NCI-H146 treated with DMSO at 0.1 percent for 48 hours (cell line): ENCODE results near the gene KSR2.

Experiments used
- DNase-seq: peaks from one replicate; lab custom pipeline; 2025; ENCODE audit not compliant: unreplicated experiment; lab: John Stamatoyannopoulos, UW

The KSR2 gene

GRCh38 chr12:117507548-117507947 is 461.2 kb downstream of the KSR2 start:
- DNase-seq: peak; percentile 94

- no peak for DNase-seq
Observed at GRCh38 chr12:117506333-117506732, 462.5 kb downstream of the KSR2 start.

GRCh38 chr12:117502633-117503032 is 466.2 kb downstream of the KSR2 start:
- DNase-seq: no peak

- no peak for DNase-seq
Observed at GRCh38 chr12:117502233-117502632, 466.6 kb downstream of the KSR2 start.

DNA sequence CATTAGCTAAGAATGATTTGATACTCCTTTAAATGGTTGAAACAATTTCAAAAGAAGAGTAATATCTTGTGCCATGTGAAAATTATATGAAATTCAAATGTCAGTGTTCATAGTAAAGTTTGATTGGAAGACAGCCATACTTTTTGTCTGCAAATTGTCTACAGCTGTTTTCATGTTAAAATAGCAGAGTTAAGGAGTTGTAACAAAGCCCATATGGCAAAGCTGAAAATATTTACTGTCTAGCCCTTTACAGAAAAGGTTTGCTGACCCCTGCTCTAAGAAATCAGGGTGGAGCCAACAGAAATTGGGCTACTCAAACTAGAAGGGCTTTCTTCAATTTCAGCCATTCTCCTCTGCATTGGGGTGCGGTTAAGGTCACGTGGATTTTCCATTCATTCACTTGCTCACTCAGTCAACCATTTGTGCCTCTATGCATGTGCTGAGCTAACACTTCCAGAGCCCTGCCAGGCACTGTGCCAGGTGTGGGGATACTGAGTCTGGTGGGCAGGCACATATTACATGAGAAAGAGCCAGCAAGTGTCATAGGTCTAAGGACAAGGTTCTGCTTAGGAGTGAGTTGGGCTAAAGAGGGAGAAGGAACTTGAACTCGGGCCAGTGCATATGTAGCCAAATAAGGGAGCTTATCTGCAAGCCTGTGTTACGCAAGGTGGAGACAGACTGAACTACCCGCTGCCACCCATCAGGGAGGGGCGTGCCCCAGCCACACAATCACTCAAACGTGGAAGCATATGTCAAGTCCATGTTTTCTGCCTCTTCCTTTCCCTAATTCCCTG is 467.5 kb downstream of the KSR2 start:
- no peak for DNase-seq

DNA sequence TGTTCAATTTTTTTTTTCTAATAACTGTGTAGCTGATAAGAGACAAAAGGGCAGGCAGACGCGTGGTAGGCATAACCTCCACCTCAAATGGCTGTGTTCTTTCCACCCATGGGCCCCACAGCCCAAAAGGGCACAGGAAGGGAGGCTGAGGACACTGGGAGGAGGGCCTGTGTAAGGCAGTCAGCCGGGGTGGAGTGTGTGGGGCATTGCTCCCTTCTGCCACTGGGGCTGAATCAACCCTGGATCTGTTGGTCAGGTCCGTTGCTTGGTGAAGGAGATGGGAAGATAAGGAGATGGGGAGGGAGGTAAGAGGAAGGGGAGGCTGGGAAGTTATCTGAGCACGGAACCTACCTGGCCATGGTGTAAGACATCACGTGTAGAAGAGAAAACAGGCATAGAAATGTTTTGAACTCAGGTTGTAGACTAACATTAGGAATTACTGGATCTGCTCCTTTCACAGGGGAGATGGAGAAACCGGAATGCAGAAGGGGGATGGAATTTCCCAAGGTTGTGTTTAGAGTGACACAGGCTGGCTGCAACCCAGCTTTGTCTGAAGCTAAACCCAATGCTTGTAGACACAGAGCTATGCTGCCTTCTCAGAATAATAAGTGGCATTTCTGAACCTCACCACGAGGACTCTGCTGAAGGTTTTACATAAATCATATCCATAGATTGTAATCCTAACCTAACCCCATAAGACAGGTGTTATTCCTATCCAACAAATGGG is 468.9 kb downstream of the KSR2 start:
- DNase-seq: no peak

DNA sequence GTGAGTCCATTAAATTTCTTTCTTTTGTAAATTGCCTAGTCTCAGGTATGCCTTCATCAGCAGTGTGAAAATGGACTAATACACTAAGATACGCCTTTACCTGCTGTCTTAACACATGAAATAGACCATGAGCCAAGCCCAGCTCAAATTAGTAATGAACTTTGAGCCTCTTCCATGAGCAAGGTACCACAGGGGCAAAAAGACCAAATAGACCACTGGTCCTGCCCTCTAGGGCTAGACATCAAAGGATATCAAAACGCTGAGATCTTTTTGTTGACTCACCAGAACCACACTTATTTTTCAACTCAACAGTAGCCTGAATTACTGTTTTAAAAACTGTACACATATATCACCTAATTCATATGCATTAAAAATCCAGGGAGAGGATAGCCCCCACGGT is 469.9 kb downstream of the KSR2 start:
- DNase-seq: no peak

GRCh38 chr12:117498256-117498655 is 470.5 kb downstream of the KSR2 start:
- no peak for DNase-seq

GRCh38 chr12:117497407-117497806 is 471.4 kb downstream of the KSR2 start:
- DNase-seq: no peak

DNA sequence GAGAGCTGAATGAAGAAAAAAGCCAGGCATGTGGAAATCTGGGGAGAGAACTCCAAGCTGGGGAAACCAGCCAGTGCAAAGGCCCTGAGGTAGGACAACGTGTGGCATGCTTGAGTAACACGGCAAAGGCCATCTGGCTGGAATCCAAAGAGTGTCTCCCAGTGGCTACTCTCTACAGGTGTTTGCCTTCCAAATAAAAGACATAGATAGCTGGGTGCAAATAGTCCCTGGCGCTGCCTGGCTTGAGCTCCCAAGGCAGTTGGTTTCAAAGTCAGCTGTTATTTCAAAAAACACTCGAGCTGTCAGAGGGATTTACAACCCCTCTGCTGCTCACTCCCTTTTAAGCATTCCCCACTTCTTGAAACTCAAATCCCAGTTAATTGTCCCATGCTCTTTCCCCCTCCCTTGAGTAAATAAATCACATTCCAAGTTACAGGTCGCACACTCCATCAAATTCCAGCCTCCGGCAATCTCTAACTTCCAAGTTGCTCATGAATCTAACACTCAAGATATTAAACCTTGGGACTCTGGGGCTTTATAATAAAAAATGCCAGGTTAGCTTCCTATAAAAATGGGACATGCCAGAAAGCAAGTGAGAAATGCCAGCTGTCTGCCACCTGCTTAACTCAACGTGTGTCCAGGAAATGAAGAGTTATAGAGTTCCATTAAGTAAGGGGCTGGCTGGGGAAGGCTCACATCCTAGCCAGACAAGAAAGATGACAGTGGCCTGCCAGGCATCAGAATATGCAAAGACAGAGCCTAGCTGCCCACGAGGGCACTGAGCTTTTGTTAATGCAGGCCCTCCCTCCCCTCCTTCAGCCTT is 473.7 kb downstream of the KSR2 start:
- DNase-seq: peak; percentile 26

DNA sequence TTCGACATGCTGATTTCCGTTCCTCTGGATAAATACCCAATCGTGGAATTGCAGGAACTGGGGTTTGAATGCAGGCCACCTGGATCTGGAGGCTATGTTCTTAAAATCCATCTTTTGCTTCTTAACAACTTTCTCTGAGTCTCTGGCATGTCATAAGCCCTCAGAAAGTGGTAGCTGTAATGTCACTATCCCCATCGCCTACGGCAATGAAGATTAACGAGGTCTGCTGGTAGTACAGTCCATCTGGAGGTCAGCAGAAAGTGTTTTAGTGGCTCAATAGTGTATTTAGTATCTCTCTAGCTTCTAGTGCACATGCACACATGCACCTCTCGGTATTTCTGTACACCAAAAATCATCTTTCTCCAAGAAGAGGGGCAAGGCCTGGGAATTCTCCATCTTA is 477.1 kb downstream of the KSR2 start:
- DNase-seq: no peak

DNA sequence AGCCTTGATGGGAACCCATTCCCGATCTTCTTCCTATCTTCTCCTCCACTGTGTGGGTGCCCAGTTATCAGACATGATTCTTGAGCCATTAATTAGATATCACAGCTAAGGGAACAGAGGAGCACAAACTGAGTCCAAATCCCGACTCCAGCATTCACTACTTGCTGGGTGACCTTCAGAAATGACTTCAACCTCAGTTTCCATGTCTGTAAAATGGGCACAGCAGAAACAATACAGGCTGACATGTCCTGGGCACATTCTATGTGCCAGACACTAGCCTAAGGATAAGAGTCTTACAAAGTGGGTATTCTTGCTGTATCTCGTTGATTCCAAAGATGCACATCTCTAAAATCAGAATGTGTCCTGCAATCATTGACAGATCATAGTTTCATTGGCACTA is 478.7 kb downstream of the KSR2 start:
- no peak for DNase-seq

DNA sequence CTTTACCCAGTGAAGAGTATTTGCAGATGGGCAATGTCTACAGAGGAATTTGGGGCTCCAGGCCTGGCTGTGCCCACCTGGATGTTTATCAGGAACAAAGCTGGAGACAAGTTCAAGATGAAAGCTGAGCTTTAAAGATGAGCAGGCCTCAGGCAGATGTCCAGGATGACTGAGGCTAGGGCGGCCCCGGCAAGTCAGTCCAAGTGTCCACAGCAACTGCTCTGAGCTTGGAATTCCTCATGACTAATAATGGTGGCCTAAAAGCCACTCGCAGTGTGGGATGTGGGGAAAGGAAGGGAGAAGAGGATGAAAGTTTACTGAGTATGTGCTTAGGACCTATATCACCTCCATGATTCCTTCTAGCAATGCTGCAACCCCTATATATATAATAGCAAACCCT is 479.1 kb downstream of the KSR2 start:
- no peak for DNase-seq

DNA sequence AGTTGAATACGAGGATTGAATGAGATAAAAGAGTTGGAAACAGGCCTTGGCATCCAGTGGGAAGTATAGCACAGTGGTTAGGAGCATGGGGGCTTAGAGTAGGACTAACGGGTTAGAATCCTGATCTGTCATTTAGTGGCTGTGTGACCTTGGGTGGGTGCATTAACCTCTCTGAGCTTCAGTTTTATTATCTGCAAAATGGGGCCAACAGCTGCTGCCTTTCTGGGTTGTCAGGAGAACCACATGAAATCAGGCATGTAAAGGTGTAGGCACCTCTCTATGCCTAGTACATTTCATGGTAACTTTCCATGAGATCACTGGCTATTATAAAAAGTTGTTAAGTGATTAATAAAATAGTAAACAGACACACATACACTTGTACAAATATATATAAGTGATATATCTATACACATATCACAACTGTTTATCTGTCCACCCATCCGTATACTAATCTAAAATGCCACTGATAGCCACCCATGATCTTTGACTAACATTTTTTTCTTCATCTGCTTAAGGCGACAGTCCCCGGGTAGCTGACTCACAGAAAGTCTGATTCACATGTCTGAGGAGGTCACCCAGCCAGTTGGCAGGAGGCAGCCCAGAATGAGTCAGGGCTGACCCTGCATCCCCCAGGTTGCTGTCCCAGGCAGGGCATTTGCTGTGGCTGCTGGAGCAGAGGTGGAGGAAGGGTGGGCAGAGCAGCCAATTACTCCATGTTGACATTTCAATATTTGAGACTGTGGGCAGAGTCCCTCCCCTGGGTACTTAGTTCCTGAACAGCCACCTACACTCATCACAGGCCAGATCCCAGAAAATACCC is 481.7 kb downstream of the KSR2 start:
- DNase-seq: no peak

GRCh38 chr12:117485984-117486839 is 482.6 kb downstream of the KSR2 start:
- peak; percentile 69 for DNase-seq

DNA sequence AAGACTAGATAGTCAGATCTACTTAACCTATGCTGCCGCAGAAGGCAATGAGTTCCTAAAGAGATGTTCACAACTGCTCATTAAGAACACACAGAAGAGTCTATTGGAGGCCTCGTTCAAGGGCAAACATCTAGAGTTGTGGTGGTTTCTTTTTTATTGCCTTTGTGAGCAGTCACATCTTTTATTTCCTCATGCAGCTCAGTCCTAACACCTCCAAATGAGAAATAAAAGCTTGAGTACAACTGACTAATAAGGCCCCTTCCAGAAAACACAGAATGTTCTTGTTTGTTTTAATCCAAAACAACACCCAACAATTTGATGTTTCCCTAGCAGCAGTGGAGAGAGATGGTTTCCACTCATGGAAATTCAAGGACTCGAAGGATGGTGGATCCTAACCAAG is 483.9 kb downstream of the KSR2 start:
- no peak for DNase-seq

DNA sequence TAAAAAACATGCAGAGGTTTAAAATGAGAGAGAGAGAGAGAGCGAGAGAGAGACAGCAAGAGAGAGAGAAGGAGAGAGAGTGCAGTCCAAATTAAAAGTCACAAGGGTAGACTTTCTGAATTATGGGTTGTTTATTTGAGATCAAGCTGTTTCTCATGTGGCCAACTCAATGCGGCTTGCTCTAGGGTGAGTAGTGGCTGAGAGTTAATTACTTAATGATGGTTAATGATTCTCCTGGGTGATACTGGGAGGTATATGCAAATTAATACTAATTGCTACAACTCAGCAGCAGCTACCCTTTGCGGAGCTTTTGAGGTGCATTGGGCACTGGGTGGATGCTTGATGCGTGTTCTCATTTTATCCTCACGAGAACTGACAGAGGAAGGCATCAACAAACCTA is 485.3 kb downstream of the KSR2 start:
- no peak for DNase-seq

GRCh38 chr12:117481470-117481869 is 487.3 kb downstream of the KSR2 start:
- no peak for DNase-seq

- no peak for DNase-seq
Observed at GRCh38 chr12:117476341-117476740, 492.4 kb downstream of the KSR2 start.

DNA sequence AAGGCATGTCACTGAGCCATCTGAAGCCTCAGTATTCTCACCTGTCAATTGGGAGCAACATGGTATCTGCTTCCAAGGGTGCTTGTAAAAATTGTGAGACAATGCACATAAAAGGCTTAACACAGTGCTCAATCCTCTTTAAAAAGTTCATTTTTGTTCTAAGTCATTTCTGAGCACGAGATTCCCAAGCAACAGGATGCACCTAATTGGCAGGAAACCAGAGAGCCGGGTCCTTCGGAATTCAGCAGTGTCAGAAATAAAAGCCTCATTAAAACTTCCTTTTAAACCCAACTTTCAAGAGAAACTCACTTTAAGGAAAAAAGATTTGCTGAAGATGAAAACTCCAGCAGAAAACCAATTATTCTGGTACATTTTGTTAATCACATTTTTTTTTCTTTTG is 494.9 kb downstream of the KSR2 start:
- no peak for DNase-seq
